CD4-positive, alpha-beta T cell (primary cell): ENCODE results near the gene ARHGEF17. TPM values are rescaled to one million over a fixed set of nuclear protein-coding genes. Genes with fewer than 3 reads are reported as not detected.
A peak's percentile ranks its signal among the peaks of the same experiment; 100 is the strongest.

ENCODE experiments used
- ATAC-seq: fragments of 200-7000 bp; cut with Tn5 transposase; one replicate; pipeline ENCODE4 v1.10.0; 2022; ENCODE audit warnings: mild to moderate bottlenecking; ENCODE audit not compliant: poor library complexity
- CTCF ChIA-PET: fragments of 350-600 bp; sonication (Branson Sonifier 250); formaldehyde crosslinking; loops from one replicate; lab custom pipeline; 2021; ENCODE audit warnings: antibody characterized with exemption, inconsistent platforms; lab: Charles Lee
- POLR2A ChIA-PET: fragments of 350-600 bp; sonication (Branson Sonifier 250); formaldehyde crosslinking; loops from one replicate; lab custom pipeline; 2021; ENCODE audit warnings: antibody characterized with exemption, inconsistent platforms; lab: Charles Lee
- DNase-seq, 14 experiments: peaks; one replicate each; pipeline ENCODE4 v3.0.0-alpha.2; 2013 to 2020; ENCODE audit warnings: mixed read lengths in 2 of 14
- H3K27ac ChIP-seq, 2 donors: one replicate each; pipeline versions ENCODE4 v1.5.1 to v1.7.0; 2013; ENCODE audit warnings: low read length in 2 of 2, low read depth in 1 of 2, mild to moderate bottlenecking in 1 of 2
- H3K27me3 ChIP-seq, 2 experiments: 1 replicate in 1 of 2; 2 replicates in 1 of 2; pipeline versions ENCODE4 v1.6.1 to v1.7.0; 2013; ENCODE audit warnings: low read length in 2 of 2, control low read depth in 1 of 2, mild to moderate bottlenecking in 1 of 2, moderate library complexity in 1 of 2; ENCODE audit not compliant: insufficient read depth in 2 of 2, control insufficient read depth in 1 of 2
- H3K36me3 ChIP-seq: one replicate; pipeline ENCODE4 v1.6.1; 2013; ENCODE audit warnings: low read length, control low read depth; ENCODE audit not compliant: insufficient read depth
- H3K4me1 ChIP-seq: one replicate; pipeline ENCODE4 v1.6.1; 2013; ENCODE audit warnings: low read length, control low read depth; ENCODE audit not compliant: insufficient read depth
- H3K4me3 ChIP-seq: one replicate; pipeline ENCODE4 v1.5.1; 2013; ENCODE audit warnings: mild to moderate bottlenecking, low read length, moderate library complexity
- H3K9me3 ChIP-seq, 2 experiments: 1 replicate in 1 of 2; 2 replicates in 1 of 2; pipeline versions ENCODE4 v1.6.1 to v1.7.0; 2013; ENCODE audit warnings: low read length in 2 of 2, mild to moderate bottlenecking in 2 of 2, control low read depth in 1 of 2, moderate library complexity in 1 of 2; ENCODE audit not compliant: control insufficient read depth in 1 of 2, insufficient read depth in 1 of 2
- H3K27ac Mint-ChIP-seq: one replicate; pipeline ENCODE4 v1.8.0; 2020; ENCODE audit warnings: mixed read lengths
- H3K27me3 Mint-ChIP-seq: one replicate; pipeline ENCODE4 v1.8.0; 2021; ENCODE audit warnings: mixed read lengths
- H3K36me3 Mint-ChIP-seq: one replicate; pipeline ENCODE4 v1.8.0; 2021; ENCODE audit warnings: low read depth, mixed read lengths
- H3K4me1 Mint-ChIP-seq: one replicate; pipeline ENCODE4 v1.8.0; 2021; ENCODE audit warnings: low read depth, mixed read lengths
- H3K4me3 Mint-ChIP-seq: one replicate; pipeline ENCODE4 v1.8.0; 2020; ENCODE audit warnings: mild to moderate bottlenecking, mixed read lengths
- H3K9me3 Mint-ChIP-seq: one replicate; pipeline ENCODE4 v1.8.0; 2020; ENCODE audit warnings: mixed read lengths
- CTCF ChIP-seq: fragments of 200-600 bp; IDR thresholded peaks from one replicate; pipeline ENCODE4 v1.8.0; 2022; ENCODE audit warnings: antibody characterized with exemption, mild to moderate bottlenecking
- intact Hi-C, 2 experiments: fragments of 100-400 bp; cut with DNase I in 1 of 2; cut with micrococcal nuclease in 1 of 2; formaldehyde crosslinking; loops; one replicate each; pipeline versions ENCODE4 v1.15.1 to v1.9.0; 2023 to 2025; cut with DNase I, micrococcal nuclease
- total RNA-seq, 174 experiments: library from RNA in 2 of 174; stranded (reverse) in 2 of 174; gene quantifications; one replicate each; pipeline ENCODE4 v1.2.3 and lab custom pipeline; 2021 to 2026

The ARHGEF17 gene
- total RNA-seq, 2 experiments from 2014 or later: not detected

- Mint-ChIP-seq H3K27me3 (peaks cover 49% of the 10 kb centered on the region), H3K27ac (no peak overlapping the region), H3K36me3 (no peaks in the 10 kb centered on the region), H3K9me3 (no peaks in the 10 kb centered on the region), H3K4me1 (no peaks in the 10 kb centered on the region), H3K4me3 (no peak overlapping the region)
- Histone ChIP-seq H3K27me3 (peaks cover 19 to 24% of the 10 kb centered on the region in 2 experiments), H3K36me3 (no peaks in the 10 kb centered on the region), H3K9me3 (peaks cover 0 to 5% of the 10 kb centered on the region in 2 experiments), H3K4me3 (no peak overlapping the region), H3K4me1 (no peaks in the 10 kb centered on the region), H3K27ac (no peak overlapping the region)
- no peak for TF ChIP-seq CTCF
- POLR2A ChIA-PET: no interaction called here
- CTCF ChIA-PET: no interaction called here
- DNase-seq (peak in 1 of 14 experiments; percentile 4), ATAC-seq (no peak)
- intact Hi-C loops: no loop called here
Observed at GRCh38 chr11:73267122-73267846, 40.8 kb upstream of the ARHGEF17 start.

GRCh38 chr11:73267906-73268540 lies 40.1 kb upstream of the ARHGEF17 start:
- peaks cover 42% of the 10 kb centered on the region for H3K27me3 Mint-ChIP-seq
- Histone ChIP-seq H3K36me3 (no peaks in the 10 kb centered on the region), H3K4me3 (no peak overlapping the region), H3K9me3 (peaks cover 0 to 5% of the 10 kb centered on the region in 2 experiments), H3K4me1 (no peaks in the 10 kb centered on the region), H3K27me3 (peaks cover 19 to 20% of the 10 kb centered on the region in 2 experiments), H3K27ac (no peak overlapping the region)
- H3K36me3 Mint-ChIP-seq: no peaks in the 10 kb centered on the region
- no peaks in the 10 kb centered on the region for H3K4me1 Mint-ChIP-seq
- H3K4me3 Mint-ChIP-seq: no peak overlapping the region
- H3K27ac Mint-ChIP-seq: no peak overlapping the region
- POLR2A ChIA-PET: no interaction called here
- TF ChIP-seq CTCF: no peak
- H3K9me3 Mint-ChIP-seq: no peaks in the 10 kb centered on the region
- CTCF ChIA-PET: no interaction called here
- DNase-seq (peak in 1 of 14 experiments; percentile 11), ATAC-seq (no peak)
- intact Hi-C loops: no loop called here

GRCh38 chr11:73268671-73269271 lies 39.3 kb upstream of the ARHGEF17 start:
- no peaks in the 10 kb centered on the region for H3K4me1 ChIP-seq
- peaks cover 0 to 5% of the 10 kb centered on the region in 2 experiments for H3K9me3 ChIP-seq
- peaks cover 36% of the 10 kb centered on the region for H3K27me3 Mint-ChIP-seq
- no peak for TF ChIP-seq CTCF
- H3K27ac ChIP-seq: no peak overlapping the region
- no peak overlapping the region for H3K27ac Mint-ChIP-seq
- H3K4me1 Mint-ChIP-seq: no peaks in the 10 kb centered on the region
- ChIA-PET CTCF (no interaction called here), POLR2A (no interaction called here)
- DNase-seq (peak in 1 of 14 experiments; percentile 12), ATAC-seq (no peak)
- H3K9me3 Mint-ChIP-seq: no peaks in the 10 kb centered on the region
- no peaks in the 10 kb centered on the region for H3K36me3 Mint-ChIP-seq
- H3K27me3 ChIP-seq: peaks cover 13% of the 10 kb centered on the region in 2 experiments
- no peaks in the 10 kb centered on the region for H3K36me3 ChIP-seq
- H3K4me3 Mint-ChIP-seq: no peak overlapping the region
- no peak overlapping the region for H3K4me3 ChIP-seq
- intact Hi-C loops: no loop called here
